SIG-M5 treated with dmso at 0.1 percent for 504 hours (cell line): ENCODE results near the gene RPS8.
"Not testable (repeated sequence)": the region's sequence is repeated elsewhere in the genome, so short reads cannot be mapped to it uniquely, and the experiment has no call there.

Experiments used
- DNase-seq: peaks from one replicate; lab custom pipeline; 2025; ENCODE audit not compliant: unreplicated experiment; lab: John Stamatoyannopoulos, UW

The RPS8 gene

GRCh38 chr1:44780583-44781121, 5.3 kb downstream of the RPS8 start:
- DNase-seq = no peak

- DNase-seq = no peak
Measured at GRCh38 chr1:44783697-44784093, 8.4 kb downstream of the RPS8 start.

GRCh38 chr1:44784094-44785028, 9.0 kb downstream of the RPS8 start:
- DNase-seq = no peak

GRCh38 chr1:44785029-44785380, 9.7 kb downstream of the RPS8 start:
- no peak for DNase-seq

- DNase-seq = no peak
Measured at GRCh38 chr1:44785501-44786137, 10.3 kb downstream of the RPS8 start.

- DNase-seq = peak; percentile 43
Measured at GRCh38 chr1:44786138-44786840, 10.9 kb downstream of the RPS8 start.

GRCh38 chr1:44786841-44787426, 11.6 kb downstream of the RPS8 start:
- DNase-seq = no peak

GRCh38 chr1:44787506-44787905, 12.2 kb downstream of the RPS8 start:
- DNase-seq = no peak

GRCh38 chr1:44788120-44788860, 12.9 kb downstream of the RPS8 start, which contains the start of gene BEST4:
TSS of gene BEST4 (minus strand) at chr1:44788170. CDS start at chr1:44787705, 465 bp downstream.
- DNase-seq = no peak

- no peak for DNase-seq
Measured at GRCh38 chr1:44790968-44791801, 15.8 kb downstream of the RPS8 start.

- no peak for DNase-seq
Measured at GRCh38 chr1:44792736-44793502, 17.6 kb downstream of the RPS8 start.

- not testable (repeated sequence) for DNase-seq
Measured at GRCh38 chr1:44797886-44798285, 22.5 kb downstream of the RPS8 start.

GRCh38 chr1:44798481-44799365, 23.4 kb downstream of the RPS8 start:
- no peak for DNase-seq

- peak; percentile 95 for DNase-seq
Measured at GRCh38 chr1:44799770-44800584, 24.6 kb downstream of the RPS8 start, which contains the start of gene PLK3. TSS of gene PLK3 (plus strand) at chr1:44800377. CDS start at chr1:44800464, 87 bp downstream.

- no peak for DNase-seq
Measured at GRCh38 chr1:44801491-44802305, 26.4 kb downstream of the RPS8 start.
